HEK293 (cell line): ENCODE results near the gene CMIP.

ENCODE experiments used
- CTCF ChIA-PET: fragments of 350-600 bp; formaldehyde crosslinking; extraction: SDS; loops from one replicate; lab custom pipeline; 2021; ENCODE audit warnings: antibody characterized with exemption; lab: Yijun Ruan, JAX
- POLR2A ChIA-PET: fragments of 300-600 bp; formaldehyde crosslinking; extraction: SDS; loops from one replicate; lab custom pipeline; 2020; ENCODE audit warnings: antibody characterized with exemption, inconsistent platforms; lab: Yijun Ruan, JAX
- H3K27ac ChIP-seq: fragments of 200-500 bp; sonication (Bioruptor generic); 2 replicates; pipeline ENCODE4 v1.5.1; 2014; ENCODE audit warnings: low read depth, low read length, control low read depth, inconsistent platforms; ENCODE audit errors: extremely low read depth
- H3K36me3 ChIP-seq, 2 experiments: fragments of 200-500 bp in 1 of 2; sonication (Bioruptor generic) in 1 of 2; 1 replicate in 1 of 2; 2 replicates in 1 of 2; pipeline ENCODE4 v1.5.1; 2014 to 2017; ENCODE audit warnings: inconsistent platforms in 2 of 2, low read length in 2 of 2; ENCODE audit not compliant: control insufficient read depth in 2 of 2, insufficient read depth in 1 of 2
- H3K4me1 ChIP-seq: fragments of 200-500 bp; sonication (Bioruptor generic); 2 replicates; pipeline ENCODE4 v1.5.1; 2014; ENCODE audit warnings: mild to moderate bottlenecking, low read length, inconsistent platforms; ENCODE audit not compliant: control insufficient read depth, insufficient read depth
- H3K4me3 ChIP-seq: 2 replicates; pipeline ENCODE4 v1.5.1; 2011; ENCODE audit warnings: low read depth, mild to moderate bottlenecking, control low read depth, low read length, moderate library complexity
- H3K9me3 ChIP-seq: fragments of 200-500 bp; sonication (Bioruptor generic); 2 replicates; pipeline ENCODE4 v1.5.1; 2014; ENCODE audit warnings: low read depth, low read length, inconsistent platforms; ENCODE audit not compliant: control insufficient read depth, insufficient read depth
- BCL6B ChIP-seq: fragments of 450-650 bp; formaldehyde crosslinking; IDR thresholded peaks from 2 replicates; pipeline ENCODE4 v1.5.1; 2017; ENCODE audit warnings: missing biosample characterization, missing genetic modification characterization
- CTCF ChIP-seq: fragments of 450-650 bp; formaldehyde crosslinking; IDR thresholded peaks from 2 replicates; pipeline ENCODE4 v1.5.1; 2016; ENCODE audit warnings: missing biosample characterization, missing genetic modification characterization
- KLF7 ChIP-seq: fragments of 450-650 bp; formaldehyde crosslinking; IDR thresholded peaks from 2 replicates; pipeline ENCODE4 v1.5.1; 2016; ENCODE audit warnings: missing biosample characterization, missing genetic modification characterization, borderline replicate concordance
- MYNN ChIP-seq: fragments of 450-650 bp; formaldehyde crosslinking; IDR thresholded peaks from 2 replicates; pipeline ENCODE4 v1.5.1; 2016; ENCODE audit warnings: missing biosample characterization, missing genetic modification characterization, borderline replicate concordance
- OVOL3 ChIP-seq: fragments of 450-650 bp; formaldehyde crosslinking; IDR thresholded peaks from 2 replicates; pipeline ENCODE4 v1.5.1; 2016; ENCODE audit warnings: missing biosample characterization, missing genetic modification characterization
- PRDM10 ChIP-seq: fragments of 450-650 bp; formaldehyde crosslinking; IDR thresholded peaks from 2 replicates; pipeline ENCODE4 v1.5.1; 2016; ENCODE audit warnings: missing biosample characterization, missing genetic modification characterization
- SCRT2 ChIP-seq: fragments of 450-650 bp; formaldehyde crosslinking; IDR thresholded peaks from 2 replicates; pipeline ENCODE4 v1.5.1; 2016; ENCODE audit warnings: missing biosample characterization, missing genetic modification characterization
- ZBTB1 ChIP-seq: fragments of 450-650 bp; formaldehyde crosslinking; IDR thresholded peaks from 2 replicates; pipeline ENCODE4 v1.5.1; 2016; ENCODE audit warnings: missing biosample characterization, missing genetic modification characterization
- ZFP3 ChIP-seq: fragments of 450-650 bp; formaldehyde crosslinking; IDR thresholded peaks from 2 replicates; pipeline ENCODE4 v1.5.1; 2016; ENCODE audit warnings: low read depth, missing biosample characterization, missing genetic modification characterization
- ZNF18 ChIP-seq: fragments of 450-650 bp; formaldehyde crosslinking; IDR thresholded peaks from 2 replicates; pipeline ENCODE4 v1.5.1; 2016; ENCODE audit warnings: missing biosample characterization, missing genetic modification characterization
- ZNF2 ChIP-seq: fragments of 450-650 bp; formaldehyde crosslinking; IDR thresholded peaks from 2 replicates; pipeline ENCODE4 v1.5.1; 2016; ENCODE audit warnings: missing biosample characterization, missing genetic modification characterization
- ZNF341 ChIP-seq: fragments of 450-650 bp; formaldehyde crosslinking; IDR thresholded peaks from 2 replicates; pipeline ENCODE4; 2016; ENCODE audit warnings: low read depth, missing biosample characterization, missing genetic modification characterization
- ZNF394 ChIP-seq: fragments of 450-650 bp; formaldehyde crosslinking; IDR thresholded peaks from 2 replicates; pipeline ENCODE4 v1.5.1; 2016; ENCODE audit warnings: missing biosample characterization, missing genetic modification characterization, mild to moderate bottlenecking, moderate library complexity, borderline replicate concordance
- ZNF433 ChIP-seq: fragments of 450-650 bp; formaldehyde crosslinking; IDR thresholded peaks from 2 replicates; pipeline ENCODE4 v1.5.1; 2016; ENCODE audit warnings: missing biosample characterization, missing genetic modification characterization, low read depth
- ZNF501 ChIP-seq: fragments of 450-650 bp; formaldehyde crosslinking; IDR thresholded peaks from 2 replicates; pipeline ENCODE4 v1.5.1; 2016; ENCODE audit warnings: missing biosample characterization, missing genetic modification characterization
- ZNF600 ChIP-seq: fragments of 450-650 bp; formaldehyde crosslinking; IDR thresholded peaks from 2 replicates; pipeline ENCODE4 v1.5.1; 2016; ENCODE audit warnings: missing biosample characterization, missing genetic modification characterization
- ZNF654 ChIP-seq: fragments of 450-650 bp; formaldehyde crosslinking; IDR thresholded peaks from 2 replicates; pipeline ENCODE4 v1.5.1; 2016; ENCODE audit warnings: low read depth, missing biosample characterization, missing genetic modification characterization
- ZSCAN23 ChIP-seq: fragments of 450-650 bp; formaldehyde crosslinking; IDR thresholded peaks from 2 replicates; pipeline ENCODE4 v1.5.1; 2016; ENCODE audit warnings: missing biosample characterization, missing genetic modification characterization
- ZSCAN30 ChIP-seq: fragments of 450-650 bp; IDR thresholded peaks from 2 replicates; pipeline ENCODE4 v1.5.1; 2018; ENCODE audit warnings: missing biosample characterization, mild to moderate bottlenecking, missing genetic modification characterization, moderate library complexity
- TF ChIP-seq, protein P1 (sequence below): fragments of 450-650 bp; formaldehyde crosslinking; IDR thresholded peaks from 2 replicates; pipeline ENCODE4 v1.5.1; 2016; ENCODE audit warnings: missing biosample characterization, missing genetic modification characterization
- TF ChIP-seq, protein P2 (sequence below): fragments of 450-650 bp; formaldehyde crosslinking; IDR thresholded peaks from 2 replicates; pipeline ENCODE4 v1.5.1; 2016; ENCODE audit warnings: missing biosample characterization, missing genetic modification characterization

The CMIP gene

GRCh38 chr16:81696961-81697615 is 252.5 kb downstream of the CMIP start:
- H3K4me1 ChIP-seq: no peaks in the 10 kb centered on the region
- ChIA-PET CTCF (interaction anchor here (0.5 to 2.5 kb wide), 18 partner anchors 9 to 1144 kb away, joined by 3 to 10 read pairs (median 4); no protein-coding TSS in a partner anchor), POLR2A (no interaction called here)
- H3K9me3 ChIP-seq: no peaks in the 10 kb centered on the region
- H3K36me3 ChIP-seq: peaks cover 0 to 58% of the 10 kb centered on the region in 2 experiments; a peak in 1 of 3 replicates
- no peak overlapping the region for H3K27ac ChIP-seq
- H3K4me3 ChIP-seq: no peak overlapping the region
- TF ChIP-seq, protein P1, sequence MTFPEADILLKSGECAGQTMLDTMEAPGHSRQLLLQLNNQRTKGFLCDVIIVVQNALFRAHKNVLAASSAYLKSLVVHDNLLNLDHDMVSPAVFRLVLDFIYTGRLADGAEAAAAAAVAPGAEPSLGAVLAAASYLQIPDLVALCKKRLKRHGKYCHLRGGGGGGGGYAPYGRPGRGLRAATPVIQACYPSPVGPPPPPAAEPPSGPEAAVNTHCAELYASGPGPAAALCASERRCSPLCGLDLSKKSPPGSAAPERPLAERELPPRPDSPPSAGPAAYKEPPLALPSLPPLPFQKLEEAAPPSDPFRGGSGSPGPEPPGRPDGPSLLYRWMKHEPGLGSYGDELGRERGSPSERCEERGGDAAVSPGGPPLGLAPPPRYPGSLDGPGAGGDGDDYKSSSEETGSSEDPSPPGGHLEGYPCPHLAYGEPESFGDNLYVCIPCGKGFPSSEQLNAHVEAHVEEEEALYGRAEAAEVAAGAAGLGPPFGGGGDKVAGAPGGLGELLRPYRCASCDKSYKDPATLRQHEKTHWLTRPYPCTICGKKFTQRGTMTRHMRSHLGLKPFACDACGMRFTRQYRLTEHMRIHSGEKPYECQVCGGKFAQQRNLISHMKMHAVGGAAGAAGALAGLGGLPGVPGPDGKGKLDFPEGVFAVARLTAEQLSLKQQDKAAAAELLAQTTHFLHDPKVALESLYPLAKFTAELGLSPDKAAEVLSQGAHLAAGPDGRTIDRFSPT (tag by site-specific recombination): no peak
- peak; percentile 57 for TF ChIP-seq CTCF (tag by site-specific recombination)
- no peak for TF ChIP-seq ZBTB1 (tag by site-specific recombination)
- TF ChIP-seq ZNF654: peak; percentile 47
- TF ChIP-seq SCRT2: no peak

DNA sequence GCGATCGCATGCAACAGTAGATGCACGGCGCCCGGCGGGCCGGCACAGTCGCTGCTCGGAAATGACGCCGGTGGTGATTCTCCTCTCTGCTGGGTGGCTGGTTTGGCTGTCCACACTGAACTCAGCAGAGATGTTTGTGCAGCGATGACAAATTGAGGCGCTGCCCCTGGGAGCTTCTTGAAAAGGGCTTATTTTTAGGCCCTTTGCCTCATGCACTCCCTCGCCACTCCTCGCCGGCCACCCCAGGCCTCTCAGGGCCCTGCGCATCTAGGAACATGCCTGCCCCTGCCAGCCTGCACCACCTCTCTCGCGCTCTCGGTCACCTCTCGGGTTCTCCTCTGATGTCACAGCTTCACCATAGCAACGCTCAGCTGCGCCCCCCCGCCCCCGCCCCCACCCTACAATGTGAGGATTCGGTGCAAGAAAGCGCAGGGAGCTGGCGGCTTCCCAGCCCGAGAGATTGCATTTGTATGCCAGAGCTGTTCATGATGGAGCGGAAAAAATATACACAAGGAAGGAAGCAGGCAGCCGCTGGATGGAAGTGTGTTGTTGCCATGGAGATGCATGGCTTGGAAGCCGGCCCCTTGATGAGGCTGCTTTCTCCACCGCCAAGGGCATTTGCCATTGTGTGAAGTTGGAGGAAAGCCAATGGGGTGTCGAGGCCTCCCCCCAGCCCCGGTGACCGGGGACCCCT is 253.2 kb downstream of the CMIP start:
- Histone ChIP-seq H3K36me3 (peaks cover 0 to 58% of the 10 kb centered on the region in 2 experiments; a peak in 1 of 3 replicates), H3K9me3 (no peaks in the 10 kb centered on the region), H3K27ac (no peak overlapping the region), H3K4me1 (no peaks in the 10 kb centered on the region), H3K4me3 (no peak overlapping the region)
- ChIA-PET CTCF (interaction anchor here (0.6 to 2.5 kb wide), 16 partner anchors 10 to 1144 kb away, joined by 3 to 10 read pairs (median 4); no protein-coding TSS in a partner anchor), POLR2A (interaction anchor here (0.6 kb wide), 1 partner anchor 296 kb away, joined by 6 read pairs; no protein-coding TSS in a partner anchor)
- TF ChIP-seq MYNN: no peak
- TF ChIP-seq OVOL3: no peak
- TF ChIP-seq PRDM10 (tag by site-specific recombination): no peak
- TF ChIP-seq ZSCAN30: no peak
- no peak for TF ChIP-seq ZNF18
- no peak for TF ChIP-seq BCL6B (tag by site-specific recombination)
- TF ChIP-seq KLF7 (tag by site-specific recombination): no peak
- TF ChIP-seq, protein P2, sequence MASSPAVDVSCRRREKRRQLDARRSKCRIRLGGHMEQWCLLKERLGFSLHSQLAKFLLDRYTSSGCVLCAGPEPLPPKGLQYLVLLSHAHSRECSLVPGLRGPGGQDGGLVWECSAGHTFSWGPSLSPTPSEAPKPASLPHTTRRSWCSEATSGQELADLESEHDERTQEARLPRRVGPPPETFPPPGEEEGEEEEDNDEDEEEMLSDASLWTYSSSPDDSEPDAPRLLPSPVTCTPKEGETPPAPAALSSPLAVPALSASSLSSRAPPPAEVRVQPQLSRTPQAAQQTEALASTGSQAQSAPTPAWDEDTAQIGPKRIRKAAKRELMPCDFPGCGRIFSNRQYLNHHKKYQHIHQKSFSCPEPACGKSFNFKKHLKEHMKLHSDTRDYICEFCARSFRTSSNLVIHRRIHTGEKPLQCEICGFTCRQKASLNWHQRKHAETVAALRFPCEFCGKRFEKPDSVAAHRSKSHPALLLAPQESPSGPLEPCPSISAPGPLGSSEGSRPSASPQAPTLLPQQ (tag by site-specific recombination): no peak
- no peak for TF ChIP-seq ZFP3 (tag by site-specific recombination)
- TF ChIP-seq ZNF600: no peak
- no peak for TF ChIP-seq ZNF394
- TF ChIP-seq ZNF501 (tag by site-specific recombination): no peak
- TF ChIP-seq ZNF433: no peak
- TF ChIP-seq ZNF2 (tag by site-specific recombination): no peak
- TF ChIP-seq ZNF341: no peak
- no peak for TF ChIP-seq ZSCAN23 (tag by site-specific recombination)
